Gastrocnemius medialis (tissue), 4 donors: Measurements from ENCODE around the gene FYN.

Source experiments
- POLR2A ChIP-seq, 2 donors: fragments of 450-650 bp; IDR thresholded peaks; one replicate each; pipeline ENCODE4 v1.6.1; 2017; ENCODE audit warnings: antibody characterized with exemption in 2 of 2, mild to moderate bottlenecking in 2 of 2, moderate library complexity in 2 of 2
- TF ChIP-seq, protein P1 (sequence below), 5 experiments: fragments of 450-650 bp in 3 of 5; fragments of 200-600 bp in 2 of 5; sonication (generic) in 2 of 5; IDR thresholded peaks in 4 of 5; conservative IDR thresholded peaks in 1 of 5; 1 replicate in 4 of 5; 2 replicates in 1 of 5; pipeline ENCODE4 v1.5.1; 2016 to 2019; ENCODE audit warnings: antibody characterized with exemption in 5 of 5, mild to moderate bottlenecking in 3 of 5, moderate library complexity in 3 of 5

- TF ChIP-seq, protein P1, sequence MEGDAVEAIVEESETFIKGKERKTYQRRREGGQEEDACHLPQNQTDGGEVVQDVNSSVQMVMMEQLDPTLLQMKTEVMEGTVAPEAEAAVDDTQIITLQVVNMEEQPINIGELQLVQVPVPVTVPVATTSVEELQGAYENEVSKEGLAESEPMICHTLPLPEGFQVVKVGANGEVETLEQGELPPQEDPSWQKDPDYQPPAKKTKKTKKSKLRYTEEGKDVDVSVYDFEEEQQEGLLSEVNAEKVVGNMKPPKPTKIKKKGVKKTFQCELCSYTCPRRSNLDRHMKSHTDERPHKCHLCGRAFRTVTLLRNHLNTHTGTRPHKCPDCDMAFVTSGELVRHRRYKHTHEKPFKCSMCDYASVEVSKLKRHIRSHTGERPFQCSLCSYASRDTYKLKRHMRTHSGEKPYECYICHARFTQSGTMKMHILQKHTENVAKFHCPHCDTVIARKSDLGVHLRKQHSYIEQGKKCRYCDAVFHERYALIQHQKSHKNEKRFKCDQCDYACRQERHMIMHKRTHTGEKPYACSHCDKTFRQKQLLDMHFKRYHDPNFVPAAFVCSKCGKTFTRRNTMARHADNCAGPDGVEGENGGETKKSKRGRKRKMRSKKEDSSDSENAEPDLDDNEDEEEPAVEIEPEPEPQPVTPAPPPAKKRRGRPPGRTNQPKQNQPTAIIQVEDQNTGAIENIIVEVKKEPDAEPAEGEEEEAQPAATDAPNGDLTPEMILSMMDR (IDR thresholded peaks at IDR 0.05 in 4 of 5, conservative IDR thresholded peaks at IDR 0.05 in 1 of 5): no peak
- TF ChIP-seq POLR2A (IDR thresholded peaks at IDR 0.05): no peak
These were observed 47.3 kb upstream of the FYN start for GRCh38 chr6:111920578-111920977.
